ENCODE measurements around the gene MAPK14.

MAPK14 gene

DNA sequence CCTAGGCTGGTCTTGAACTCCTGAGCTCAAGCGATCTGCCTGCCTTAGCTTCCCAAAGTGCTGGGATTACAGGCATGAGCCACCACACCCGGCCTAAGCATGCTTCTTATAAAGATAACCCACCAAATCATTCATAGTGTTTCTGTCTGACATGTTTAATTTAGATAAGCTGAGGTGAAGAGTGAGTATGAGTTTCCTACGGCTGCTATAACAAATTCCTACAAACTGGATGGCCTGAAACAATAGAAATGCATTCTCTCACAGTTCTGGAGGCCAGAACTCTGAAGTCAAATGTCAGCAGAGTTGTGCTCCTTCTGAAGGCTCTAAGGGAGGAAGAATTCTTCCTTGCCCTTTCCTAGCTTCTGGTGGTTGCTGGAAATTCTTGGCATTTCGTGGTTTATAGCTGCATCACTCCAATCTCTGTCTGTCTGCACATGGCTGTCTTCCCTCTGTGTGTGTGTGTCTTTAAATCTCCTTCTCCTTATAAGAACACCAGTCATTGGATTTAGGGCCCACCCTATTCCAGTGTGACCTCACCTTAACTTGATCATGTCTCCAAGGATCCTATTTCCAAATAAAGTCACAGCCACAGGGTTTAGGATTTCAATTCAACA lies 132.6 kb downstream of the MAPK14 start:
- intact Hi-C loops (cut with DNase I; ENCODE audit: low total_unique reads) = no loop called here

More for the DNA sequence above, 132.6 kb downstream of the MAPK14 start:
- Histone ChIP-seq H3K4me3 (no peak overlapping the region), H3K9me3 (no peaks in the 10 kb centered on the region), H3K27ac (no peak overlapping the region), H3K4me1 (no peaks in the 10 kb centered on the region), H3K27me3 (no peaks in the 10 kb centered on the region), H3K36me3 (peaks cover 0 to 6% (median 3%) of the 10 kb centered on the region in 3 donors)
- DNase-seq = no peak
- TF ChIP-seq CTCF (IDR thresholded peaks at IDR 0.05) = no peak
